SK-N-SH (cell line): ENCODE measurements around the gene CCDC198. TPM values are rescaled to one million over a fixed set of nuclear protein-coding genes. Genes with fewer than 3 reads are reported as not detected.

ENCODE experiments used
- CTCF ChIA-PET: fragments of 300-600, 350-600 bp; formaldehyde crosslinking; extraction: SDS; loops from one replicate; lab custom pipeline; 2021; lab: Yijun Ruan, JAX
- POLR2A ChIA-PET: fragments of 350-600 bp; sonication (Branson Sonifier 250); formaldehyde crosslinking; extraction: SDS; loops from one replicate; lab custom pipeline; 2020; ENCODE audit warnings: antibody characterized with exemption, inconsistent platforms; lab: Yijun Ruan, JAX
- DNase-seq: peaks from one replicate; pipeline ENCODE4 v3.0.0; 2012
- H2AFZ ChIP-seq: fragments of 200-600 bp; sonication (generic); 2 replicates; pipeline ENCODE4 v1.8.1; 2016; ENCODE audit warnings: antibody characterized with exemption, mild to moderate bottlenecking, low read depth
- H3F3A ChIP-seq: fragments of 200-600 bp; sonication (generic); replicated peaks from 2 replicates; pipeline ENCODE3; 2016; ENCODE audit warnings: antibody characterized with exemption, mild to moderate bottlenecking; ENCODE audit not compliant: insufficient read depth
- H3K27ac ChIP-seq, 2 experiments: fragments of 200-500 bp in 1 of 2; fragments of 200-600 bp in 1 of 2; sonication (Bioruptor generic) in 1 of 2; sonication (generic), shearing (Covaris generic) in 1 of 2; 2 replicates each; pipeline versions ENCODE4 v1.5.1 to v1.6.1; 2014 to 2016; ENCODE audit warnings: low read depth in 2 of 2, inconsistent platforms in 1 of 2, low read length in 1 of 2, mild to moderate bottlenecking in 1 of 2, mixed read lengths in 1 of 2
- H3K27me3 ChIP-seq: fragments of 200-600 bp; sonication (generic), shearing (Covaris generic); 2 replicates; pipeline ENCODE4 v1.6.1; 2016; ENCODE audit warnings: mixed run types; ENCODE audit not compliant: insufficient read depth
- H3K36me3 ChIP-seq, 2 experiments: fragments of 200-500 bp in 1 of 2; fragments of 200-600 bp in 1 of 2; sonication (Bioruptor generic) in 1 of 2; sonication (generic) in 1 of 2; replicated peaks in 1 of 2; 2 replicates each; pipeline versions ENCODE3 to v1.5.1; 2014 to 2016; ENCODE audit warnings: low read length in 1 of 2, mild to moderate bottlenecking in 1 of 2; ENCODE audit not compliant: insufficient read depth in 2 of 2, control insufficient read depth in 1 of 2
- H3K4me1 ChIP-seq, 2 experiments: fragments of 200-500 bp in 1 of 2; fragments of 200-600 bp in 1 of 2; sonication (Bioruptor generic) in 1 of 2; sonication (generic), shearing (Covaris generic) in 1 of 2; 2 replicates each; pipeline versions ENCODE4 v1.5.1 to v1.6.1; 2014 to 2016; ENCODE audit warnings: low read depth in 1 of 2, low read length in 1 of 2, mixed run types in 1 of 2; ENCODE audit not compliant: insufficient read depth in 2 of 2, control insufficient read depth in 1 of 2
- H3K4me2 ChIP-seq: fragments of 200-600 bp; sonication (generic), shearing (Covaris generic); 2 replicates; pipeline ENCODE4 v1.6.1; 2017; ENCODE audit warnings: mixed run types
- H3K4me3 ChIP-seq, 2 experiments: fragments of 200-500 bp in 1 of 2; fragments of 200-600 bp in 1 of 2; sonication (Bioruptor generic) in 1 of 2; sonication (generic), shearing (Covaris generic) in 1 of 2; 2 replicates each; pipeline versions ENCODE4 v1.5.1 to v1.8.1; 2014 to 2016; ENCODE audit warnings: low read depth in 2 of 2, inconsistent platforms in 1 of 2, low read length in 1 of 2, mild to moderate bottlenecking in 1 of 2, mixed read lengths in 1 of 2, moderate library complexity in 1 of 2
- H3K79me2 ChIP-seq: fragments of 200-600 bp; sonication (generic); 2 replicates; pipeline ENCODE4 v1.8.1; 2017; ENCODE audit warnings: mild to moderate bottlenecking; ENCODE audit not compliant: insufficient read depth
- H3K9ac ChIP-seq: fragments of 200-600 bp; sonication (generic); 2 replicates; pipeline ENCODE4 v1.6.1; 2017; ENCODE audit warnings: mixed run types
- H3K9me2 ChIP-seq: fragments of 200-600 bp; sonication (generic); 2 replicates; pipeline ENCODE4 v1.6.1; 2017; ENCODE audit warnings: mixed run types
- H3K9me3 ChIP-seq: fragments of 200-600 bp; sonication (generic); 2 replicates; pipeline ENCODE4 v1.6.1; 2017; ENCODE audit warnings: mixed run types, mild to moderate bottlenecking, moderate library complexity
- H4K20me1 ChIP-seq: fragments of 200-600 bp; sonication (generic); 2 replicates; pipeline ENCODE4 v1.6.1; 2017; ENCODE audit warnings: mild to moderate bottlenecking, mixed run types; ENCODE audit not compliant: insufficient read depth
- CHD2 ChIP-seq: fragments of 150-350 bp; IDR thresholded peaks from 2 replicates; pipeline ENCODE4 v1.6.1; 2018; ENCODE audit warnings: low read length; ENCODE audit not compliant: partially characterized antibody
- ELF1 ChIP-seq: IDR thresholded peaks from 2 replicates; pipeline ENCODE4 v1.4.0; 2012
- EP300 ChIP-seq, 2 experiments: IDR thresholded peaks; 2 replicates each; pipeline versions ENCODE4 v1.4.0 to v1.6.1; 2012; ENCODE audit warnings: borderline replicate concordance in 1 of 2, low read depth in 1 of 2, low read length in 1 of 2
- EZH2phosphoT487 ChIP-seq: fragments of 200-600 bp; sonication (generic); IDR thresholded peaks from 2 replicates; pipeline ENCODE4 v1.6.1; 2017; ENCODE audit warnings: low read depth, mixed run types, mild to moderate bottlenecking, antibody characterized with exemption, moderate library complexity, borderline replicate concordance
- FOSL2 ChIP-seq: IDR thresholded peaks from 2 replicates; pipeline ENCODE4 v1.4.0; 2012; ENCODE audit warnings: low read depth, mild to moderate bottlenecking, moderate library complexity, borderline replicate concordance
- NRF1 ChIP-seq: IDR thresholded peaks from 2 replicates; pipeline ENCODE4 v1.6.1; 2012; ENCODE audit warnings: low read depth, mild to moderate bottlenecking, low read length
- PBX3 ChIP-seq: IDR thresholded peaks from 2 replicates; pipeline ENCODE4; 2012
- POLR2AphosphoS5 ChIP-seq: IDR thresholded peaks from 2 replicates; pipeline ENCODE4 v1.6.1; 2012; ENCODE audit warnings: low read depth, low read length
- REST ChIP-seq: IDR thresholded peaks from 2 replicates; pipeline ENCODE4 v1.6.1; 2012; ENCODE audit warnings: mild to moderate bottlenecking, low read depth, low read length, moderate library complexity
- RFX5 ChIP-seq: IDR thresholded peaks from 2 replicates; pipeline ENCODE4 v1.6.1; 2012; ENCODE audit warnings: mild to moderate bottlenecking, improper control_type of control experiment, low read length
- RXRA ChIP-seq: IDR thresholded peaks from 2 replicates; pipeline ENCODE4 v1.4.0; 2012; ENCODE audit warnings: low read depth, mild to moderate bottlenecking, borderline replicate concordance
- TEAD4 ChIP-seq: IDR thresholded peaks from 2 replicates; pipeline ENCODE4 v1.4.0; 2012; ENCODE audit warnings: mild to moderate bottlenecking, borderline replicate concordance; ENCODE audit not compliant: insufficient read depth
- USF1 ChIP-seq: IDR thresholded peaks from 2 replicates; pipeline ENCODE4 v1.4.0; 2012; ENCODE audit warnings: low read depth, borderline replicate concordance
- YY1 ChIP-seq: IDR thresholded peaks from 2 replicates; pipeline ENCODE4 v1.4.0; 2012; ENCODE audit warnings: low read depth, mild to moderate bottlenecking
- polyA plus RNA-seq, 3 experiments: library from polyadenylated mRNA; depleted of rRNA; stranded (reverse); fragments of >200 nt; gene quantifications; 2 replicates each; pipeline ENCODE4 v1.2.3, GENCODE V29; 2012

CCDC198 gene
- polyA plus RNA-seq, 1 of the 3 experiments (the other 2 are of a cell fraction): not detected

GRCh38 chr14:57461777-57462320, 31.8 kb downstream of the CCDC198 start (continued):
- TF ChIP-seq REST (no peak), USF1 (no peak), POLR2AphosphoS5 (no peak), EP300 (IDR thresholded peaks at IDR 0.05; ENCODE audit: borderline replicate concordance in 1 of 2, low read depth in 1 of 2, low read length in 1 of 2) (no peak), RXRA (no peak), ELF1 (no peak), NRF1 (no peak), FOSL2 (no peak), YY1 (no peak), CHD2 (no peak), EZH2phosphoT487 (no peak), RFX5 (no peak), PBX3 (no peak), TEAD4 (no peak)
- TF ChIP-seq, all 33 proteins: peak for 0

- Histone ChIP-seq H3K4me2 (no peak overlapping the region), H4K20me1 (no peaks in the 10 kb centered on the region), H3K36me3 (no peaks in the 10 kb centered on the region), H3K79me2 (no peaks in the 10 kb centered on the region), H3K9ac (no peak overlapping the region), H3K9me2 (no peaks in the 10 kb centered on the region), H3K9me3 (no peaks in the 10 kb centered on the region), H3F3A (no peaks in the 10 kb centered on the region), H3K4me3 (no peak overlapping the region), H3K27me3 (no peaks in the 10 kb centered on the region), H2AFZ (no peak overlapping the region)
- ChIA-PET POLR2A (no interaction called here), CTCF (no interaction called here)
- no peak for DNase-seq
- no peak for TF ChIP-seq REST
- no peak for TF ChIP-seq RFX5
- TF ChIP-seq, all 33 proteins: peak for 0
- Histone ChIP-seq H3K27ac (no peak overlapping the region), H3K4me1 (no peaks in the 10 kb centered on the region)
Observed at GRCh38 chr14:57435923-57436322, 57.7 kb downstream of the CCDC198 start.
